ENCODE results near the gene DGKI.

DNA sequence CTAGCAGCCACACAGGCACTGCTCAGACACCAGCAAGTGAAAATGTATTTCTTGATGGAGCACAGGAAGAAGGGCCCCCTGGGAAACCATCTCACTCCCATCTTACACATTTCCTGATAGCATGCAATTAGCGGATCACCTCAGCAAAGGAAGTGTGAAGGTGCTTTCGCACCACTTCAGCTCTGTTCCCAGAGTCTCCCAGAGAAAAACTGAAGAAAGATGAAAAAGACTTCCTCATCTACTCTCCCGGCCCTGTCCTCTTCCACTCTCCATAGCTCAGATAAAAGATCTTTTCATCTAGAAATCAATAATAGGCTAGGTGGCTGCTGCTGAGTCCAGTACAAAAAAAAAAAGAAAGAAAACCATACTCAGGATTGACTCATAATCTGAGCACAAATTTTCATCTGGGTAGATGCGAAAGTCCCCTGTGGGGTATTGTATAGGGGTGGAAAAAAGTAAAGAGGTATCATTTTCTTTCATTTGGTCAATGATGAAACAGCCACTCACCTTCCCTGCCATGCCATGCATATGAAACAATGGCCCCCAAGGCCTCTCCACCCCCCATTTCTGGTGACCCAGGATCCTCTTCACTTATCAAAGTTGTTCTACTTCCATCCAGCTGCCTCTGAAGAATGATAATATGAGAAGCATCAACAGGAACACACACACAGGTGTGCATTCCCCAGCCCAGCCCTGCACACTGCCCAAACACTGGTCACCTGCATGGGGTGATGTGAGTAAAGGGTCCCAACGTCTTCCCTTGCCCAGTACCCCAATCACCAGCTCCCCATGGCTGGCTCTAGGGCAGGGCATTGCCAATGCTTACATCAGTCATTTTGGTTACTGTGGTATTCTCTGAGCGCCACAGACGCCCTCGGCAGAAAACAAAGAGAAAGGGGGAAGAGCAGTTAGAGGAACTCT lies 48.8 kb upstream of the DGKI start:
- TF ChIP-seq, protein P1, sequence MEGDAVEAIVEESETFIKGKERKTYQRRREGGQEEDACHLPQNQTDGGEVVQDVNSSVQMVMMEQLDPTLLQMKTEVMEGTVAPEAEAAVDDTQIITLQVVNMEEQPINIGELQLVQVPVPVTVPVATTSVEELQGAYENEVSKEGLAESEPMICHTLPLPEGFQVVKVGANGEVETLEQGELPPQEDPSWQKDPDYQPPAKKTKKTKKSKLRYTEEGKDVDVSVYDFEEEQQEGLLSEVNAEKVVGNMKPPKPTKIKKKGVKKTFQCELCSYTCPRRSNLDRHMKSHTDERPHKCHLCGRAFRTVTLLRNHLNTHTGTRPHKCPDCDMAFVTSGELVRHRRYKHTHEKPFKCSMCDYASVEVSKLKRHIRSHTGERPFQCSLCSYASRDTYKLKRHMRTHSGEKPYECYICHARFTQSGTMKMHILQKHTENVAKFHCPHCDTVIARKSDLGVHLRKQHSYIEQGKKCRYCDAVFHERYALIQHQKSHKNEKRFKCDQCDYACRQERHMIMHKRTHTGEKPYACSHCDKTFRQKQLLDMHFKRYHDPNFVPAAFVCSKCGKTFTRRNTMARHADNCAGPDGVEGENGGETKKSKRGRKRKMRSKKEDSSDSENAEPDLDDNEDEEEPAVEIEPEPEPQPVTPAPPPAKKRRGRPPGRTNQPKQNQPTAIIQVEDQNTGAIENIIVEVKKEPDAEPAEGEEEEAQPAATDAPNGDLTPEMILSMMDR (IDR thresholded peaks at IDR 0.05; ENCODE audit: low read depth, low read length), result no peak
- TF ChIP-seq EZH2phosphoT487 (IDR thresholded peaks at IDR 0.05; ENCODE audit: low read depth), result no peak
